Thyroid gland (tissue), 4 donors: ENCODE data around the gene MRPS27.

Experiments
- POLR2A ChIP-seq, 2 donors: fragments of 450-650 bp; IDR thresholded peaks; one replicate each; pipeline ENCODE4 v1.6.1; 2017; ENCODE audit warnings: antibody characterized with exemption in 2 of 2, mild to moderate bottlenecking in 2 of 2, moderate library complexity in 1 of 2
- TF ChIP-seq, protein P1 (sequence below), 6 experiments: fragments of 200-600 bp in 3 of 6; fragments of 450-650 bp in 3 of 6; sonication (generic) in 3 of 6; IDR thresholded peaks; one replicate each; pipeline ENCODE4 v1.5.1; 2016 to 2019; ENCODE audit warnings: antibody characterized with exemption in 6 of 6, mild to moderate bottlenecking in 2 of 6, inconsistent platforms in 1 of 6, moderate library complexity in 1 of 6

DNA sequence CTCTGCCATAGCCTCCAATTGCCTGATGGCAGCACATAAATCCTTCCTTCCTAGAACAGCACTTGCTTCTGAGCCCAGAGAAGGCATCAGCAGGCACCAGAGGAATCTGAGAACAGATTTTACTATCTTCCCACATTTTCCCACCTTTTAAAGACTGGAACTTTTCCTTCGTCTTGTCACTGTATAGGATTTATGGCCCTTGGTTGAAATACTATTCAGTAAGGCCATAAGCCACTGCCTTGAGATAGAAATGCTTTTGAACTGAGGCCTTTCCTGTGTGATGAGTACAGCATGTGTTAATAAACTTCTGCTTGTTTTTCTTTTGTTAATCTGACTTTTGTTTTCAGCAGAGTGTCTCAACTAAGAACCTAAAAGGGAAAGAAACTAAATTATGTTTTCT, 84.3 kb downstream of the MRPS27 start:
- TF ChIP-seq, protein P1, sequence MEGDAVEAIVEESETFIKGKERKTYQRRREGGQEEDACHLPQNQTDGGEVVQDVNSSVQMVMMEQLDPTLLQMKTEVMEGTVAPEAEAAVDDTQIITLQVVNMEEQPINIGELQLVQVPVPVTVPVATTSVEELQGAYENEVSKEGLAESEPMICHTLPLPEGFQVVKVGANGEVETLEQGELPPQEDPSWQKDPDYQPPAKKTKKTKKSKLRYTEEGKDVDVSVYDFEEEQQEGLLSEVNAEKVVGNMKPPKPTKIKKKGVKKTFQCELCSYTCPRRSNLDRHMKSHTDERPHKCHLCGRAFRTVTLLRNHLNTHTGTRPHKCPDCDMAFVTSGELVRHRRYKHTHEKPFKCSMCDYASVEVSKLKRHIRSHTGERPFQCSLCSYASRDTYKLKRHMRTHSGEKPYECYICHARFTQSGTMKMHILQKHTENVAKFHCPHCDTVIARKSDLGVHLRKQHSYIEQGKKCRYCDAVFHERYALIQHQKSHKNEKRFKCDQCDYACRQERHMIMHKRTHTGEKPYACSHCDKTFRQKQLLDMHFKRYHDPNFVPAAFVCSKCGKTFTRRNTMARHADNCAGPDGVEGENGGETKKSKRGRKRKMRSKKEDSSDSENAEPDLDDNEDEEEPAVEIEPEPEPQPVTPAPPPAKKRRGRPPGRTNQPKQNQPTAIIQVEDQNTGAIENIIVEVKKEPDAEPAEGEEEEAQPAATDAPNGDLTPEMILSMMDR (IDR thresholded peaks at IDR 0.05): no peak
- no peak for TF ChIP-seq POLR2A (IDR thresholded peaks at IDR 0.05)
